MM.1S (cell line): Measurements from ENCODE around the gene PRKCA.

Experiments
- DNase-seq: peaks from one replicate; pipeline ENCODE4 v3.0.0-alpha.2; 2015
- H2AFZ ChIP-seq: fragments of 300-600 bp; sonication (generic); 2 replicates; pipeline ENCODE4 v1.6.0; 2016; ENCODE audit warnings: antibody characterized with exemption, low read length
- H3F3A ChIP-seq: fragments of 300-600 bp; sonication (generic); 2 replicates; pipeline ENCODE4 v1.6.1; 2016; ENCODE audit warnings: mild to moderate bottlenecking, antibody characterized with exemption, low read length, moderate library complexity, mixed read lengths; ENCODE audit not compliant: insufficient read depth
- H3K27ac ChIP-seq: fragments of 300-600 bp; sonication (generic); 2 replicates; pipeline ENCODE4 v1.5.1; 2016; ENCODE audit warnings: mild to moderate bottlenecking, low read length
- H3K27me3 ChIP-seq: fragments of 300-600 bp; sonication (generic); replicated peaks from 2 replicates; pipeline ENCODE4 v1.6.0; 2016; ENCODE audit warnings: low read length; ENCODE audit not compliant: insufficient read depth
- H3K36me3 ChIP-seq: fragments of 300-600 bp; sonication (generic); replicated peaks from 2 replicates; pipeline ENCODE4 v1.6.1; 2016; ENCODE audit warnings: mild to moderate bottlenecking, low read length, mixed read lengths; ENCODE audit not compliant: insufficient read depth
- H3K4me1 ChIP-seq: fragments of 300-600 bp; sonication (generic); 2 replicates; pipeline ENCODE4 v1.6.1; 2016; ENCODE audit warnings: low read length, mixed read lengths
- H3K4me2 ChIP-seq: fragments of 300-600 bp; sonication (generic); 2 replicates; pipeline ENCODE4 v1.6.0; 2016; ENCODE audit warnings: low read depth, low read length
- H3K4me3 ChIP-seq: fragments of 300-600 bp; sonication (generic); 2 replicates; pipeline ENCODE4 v1.5.1; 2016; ENCODE audit warnings: low read length, mixed read lengths
- H3K79me2 ChIP-seq: fragments of 300-600 bp; sonication (generic); 2 replicates; pipeline ENCODE4 v1.6.1; 2016; ENCODE audit warnings: mixed run types, low read length, mixed read lengths
- H3K9ac ChIP-seq: fragments of 300-600 bp; sonication (generic); 2 replicates; pipeline ENCODE4 v1.6.1; 2016; ENCODE audit warnings: low read length, mixed read lengths
- H3K9me2 ChIP-seq: fragments of 300-600 bp; sonication (generic); replicated peaks from 2 replicates; pipeline ENCODE4 v1.6.1; 2016; ENCODE audit warnings: mild to moderate bottlenecking, low read length, mixed read lengths; ENCODE audit not compliant: insufficient read depth
- H3K9me3 ChIP-seq: fragments of 300-600 bp; sonication (generic); replicated peaks from 2 replicates; pipeline ENCODE4 v1.6.1; 2016; ENCODE audit warnings: mild to moderate bottlenecking, low read length, mixed read lengths; ENCODE audit not compliant: insufficient read depth
- H4K20me1 ChIP-seq: fragments of 300-600 bp; sonication (generic); 2 replicates; pipeline ENCODE4 v1.6.1; 2016; ENCODE audit warnings: mild to moderate bottlenecking, low read length, moderate library complexity, mixed read lengths; ENCODE audit not compliant: insufficient read depth
- EZH2 ChIP-seq: fragments of 300-600 bp; sonication (generic); optimal IDR thresholded peaks from 2 replicates; pipeline ENCODE3; 2017; ENCODE audit warnings: low read depth, mild to moderate bottlenecking, antibody characterized with exemption, low read length, mixed read lengths
- EZH2phosphoT487 ChIP-seq: fragments of 300-600 bp; sonication (generic); IDR thresholded peaks from 2 replicates; pipeline ENCODE4 v1.6.1; 2018; ENCODE audit warnings: antibody characterized with exemption, low read length
- TF ChIP-seq, protein P1 (sequence below): fragments of 300-600 bp; sonication (generic); IDR thresholded peaks from 2 replicates; pipeline ENCODE4 v1.5.1; 2016; ENCODE audit warnings: antibody characterized with exemption, low read length, mixed read lengths

Gene PRKCA

GRCh38 chr17:66407864-66408263, 105.5 kb downstream of the PRKCA start:
- H3K79me2 ChIP-seq: peaks cover 56% of the 10 kb centered on the region
- H3K4me1 ChIP-seq: peaks cover 9% of the 10 kb centered on the region
- no peak overlapping the region for H3K4me2 ChIP-seq
- H3K27me3 ChIP-seq: no peaks in the 10 kb centered on the region
- H3F3A ChIP-seq: peaks cover under 1% of the 10 kb centered on the region; the same call in 1 of the 2 replicates
- H4K20me1 ChIP-seq: no peaks in the 10 kb centered on the region
- no peak for DNase-seq
- H3K4me3 ChIP-seq: no peak overlapping the region
- no peak overlapping the region for H3K9ac ChIP-seq
- H3K27ac ChIP-seq: no peak overlapping the region
- TF ChIP-seq, protein P1, sequence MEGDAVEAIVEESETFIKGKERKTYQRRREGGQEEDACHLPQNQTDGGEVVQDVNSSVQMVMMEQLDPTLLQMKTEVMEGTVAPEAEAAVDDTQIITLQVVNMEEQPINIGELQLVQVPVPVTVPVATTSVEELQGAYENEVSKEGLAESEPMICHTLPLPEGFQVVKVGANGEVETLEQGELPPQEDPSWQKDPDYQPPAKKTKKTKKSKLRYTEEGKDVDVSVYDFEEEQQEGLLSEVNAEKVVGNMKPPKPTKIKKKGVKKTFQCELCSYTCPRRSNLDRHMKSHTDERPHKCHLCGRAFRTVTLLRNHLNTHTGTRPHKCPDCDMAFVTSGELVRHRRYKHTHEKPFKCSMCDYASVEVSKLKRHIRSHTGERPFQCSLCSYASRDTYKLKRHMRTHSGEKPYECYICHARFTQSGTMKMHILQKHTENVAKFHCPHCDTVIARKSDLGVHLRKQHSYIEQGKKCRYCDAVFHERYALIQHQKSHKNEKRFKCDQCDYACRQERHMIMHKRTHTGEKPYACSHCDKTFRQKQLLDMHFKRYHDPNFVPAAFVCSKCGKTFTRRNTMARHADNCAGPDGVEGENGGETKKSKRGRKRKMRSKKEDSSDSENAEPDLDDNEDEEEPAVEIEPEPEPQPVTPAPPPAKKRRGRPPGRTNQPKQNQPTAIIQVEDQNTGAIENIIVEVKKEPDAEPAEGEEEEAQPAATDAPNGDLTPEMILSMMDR: no peak
- TF ChIP-seq EZH2phosphoT487 (no peak), EZH2 (no peak)
- no peak overlapping the region for H2AFZ ChIP-seq
- H3K36me3 ChIP-seq: no peaks in the 10 kb centered on the region
- H3K9me2 ChIP-seq: no peaks in the 10 kb centered on the region
- H3K9me3 ChIP-seq: no peaks in the 10 kb centered on the region

DNA sequence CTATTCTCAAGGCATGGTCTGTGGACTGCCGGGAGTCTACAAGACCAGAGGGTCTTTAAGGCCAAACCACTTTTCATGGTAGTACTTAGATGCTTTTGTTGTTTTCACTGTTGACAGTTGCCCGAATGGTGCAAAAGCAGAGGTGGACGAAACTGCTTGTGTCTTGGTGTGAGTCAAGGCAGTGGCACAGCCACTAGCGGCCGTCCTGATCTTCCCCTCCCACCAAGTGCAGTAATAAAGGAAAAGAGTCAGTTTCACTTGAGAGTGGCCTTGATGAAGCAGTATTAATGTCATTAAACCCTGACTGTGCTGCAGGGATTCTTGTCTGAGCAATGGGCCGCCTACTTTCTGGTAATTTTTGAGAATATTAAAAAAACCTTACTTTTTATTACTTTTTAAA, 109.1 kb downstream of the PRKCA start:
- Histone ChIP-seq H3K4me1 (peaks cover 33% of the 10 kb centered on the region), H3F3A (peaks cover 30% of the 10 kb centered on the region), H3K27ac (no peak overlapping the region), H3K4me3 (no peak overlapping the region), H3K9me3 (no peaks in the 10 kb centered on the region), H3K79me2 (peaks cover 53% of the 10 kb centered on the region), H3K27me3 (no peaks in the 10 kb centered on the region), H3K4me2 (no peak overlapping the region), H3K9ac (no peak overlapping the region), H4K20me1 (no peaks in the 10 kb centered on the region), H2AFZ (no peak overlapping the region), H3K36me3 (no peaks in the 10 kb centered on the region), H3K9me2 (no peaks in the 10 kb centered on the region)
- no peak for DNase-seq
- TF ChIP-seq, protein P1: no peak
- no peak for TF ChIP-seq EZH2
- no peak for TF ChIP-seq EZH2phosphoT487

GRCh38 chr17:66412857-66413558, 110.6 kb downstream of the PRKCA start:
- H3K27ac ChIP-seq: peak overlapping the region; percentile 97

More at GRCh38 chr17:66412857-66413558, 110.6 kb downstream of the PRKCA start:
- H2AFZ ChIP-seq: no peak overlapping the region
- H4K20me1 ChIP-seq: no peaks in the 10 kb centered on the region
- H3K4me3 ChIP-seq: no peak overlapping the region
- H3K4me2 ChIP-seq: peak overlapping the region; percentile 70
- H3K27me3 ChIP-seq: no peaks in the 10 kb centered on the region
- peaks cover 53% of the 10 kb centered on the region for H3K79me2 ChIP-seq
- H3K9me3 ChIP-seq: no peaks in the 10 kb centered on the region
- H3K36me3 ChIP-seq: no peaks in the 10 kb centered on the region
- peaks cover 30% of the 10 kb centered on the region for H3F3A ChIP-seq
- TF ChIP-seq EZH2 (no peak), EZH2phosphoT487 (no peak)
- TF ChIP-seq, protein P1: no peak
- no peaks in the 10 kb centered on the region for H3K9me2 ChIP-seq
- H3K9ac ChIP-seq: peak overlapping the region; percentile 45; the same call in 1 of the 2 replicates
- no peak for DNase-seq
- H3K4me1 ChIP-seq: peaks cover 33% of the 10 kb centered on the region
